ENCODE measurements around the gene SCUBE3.

The SCUBE3 gene

DNA sequence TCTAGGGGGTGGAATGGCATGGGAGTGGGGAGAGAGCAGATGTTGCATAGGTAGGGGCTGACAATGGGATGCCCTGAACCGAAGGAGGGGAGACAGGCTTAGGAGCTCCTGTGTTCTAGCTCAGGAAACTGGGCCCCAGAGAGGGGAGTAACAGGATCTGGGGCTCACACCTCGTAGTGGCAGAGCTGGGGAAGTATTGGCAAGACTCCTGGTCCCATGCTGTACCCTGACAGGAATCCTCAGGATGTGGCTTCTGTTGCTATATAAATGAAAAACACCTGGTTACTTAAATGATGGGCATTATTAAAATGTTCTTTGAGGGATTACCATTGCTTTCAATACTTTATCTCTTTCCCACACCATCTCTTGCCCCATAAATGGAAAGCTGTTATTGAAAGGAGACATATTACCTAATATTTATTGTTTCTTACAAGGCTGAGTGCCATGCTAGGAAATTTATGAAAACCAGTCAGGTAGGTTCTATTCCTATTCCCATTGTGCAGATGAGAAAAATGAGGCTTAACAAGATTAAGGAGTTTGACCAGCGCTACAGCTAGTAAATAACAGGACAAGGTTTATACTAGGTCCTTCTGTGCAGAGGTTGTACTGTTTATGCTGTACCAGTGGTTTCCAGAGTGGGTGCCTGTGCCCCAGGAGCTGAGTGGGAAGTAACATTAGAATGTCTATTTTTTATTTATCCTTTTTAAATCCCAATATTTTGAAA, 37.3 kb upstream of the SCUBE3 start:
- Histone ChIP-seq H3F3A (ENCODE audit: insufficient read depth, low read length) (no peaks in the 10 kb centered on the region), H2AFZ (ENCODE audit: low read length) (no peak overlapping the region), H3K27ac (ENCODE audit: low read depth, low read length, poor library complexity, severe bottlenecking) (no peak overlapping the region), H3K9me3 (ENCODE audit: low read length) (no peaks in the 10 kb centered on the region), H3K4me3 (ENCODE audit: low read depth, low read length, poor library complexity, severe bottlenecking) (no peak overlapping the region), H3K79me2 (ENCODE audit: insufficient read depth, low read length) (no peaks in the 10 kb centered on the region), H3K9me2 (ENCODE audit: low read depth, low read length) (no peaks in the 10 kb centered on the region), H3K36me3 (ENCODE audit: insufficient read depth, low read length) (no peaks in the 10 kb centered on the region), H4K20me1 (ENCODE audit: insufficient read depth, low read length) (no peaks in the 10 kb centered on the region), H3K27me3 (ENCODE audit: insufficient read depth, low read length) (no peaks in the 10 kb centered on the region), H3K9ac (ENCODE audit: low read length) (no peak overlapping the region), H3K4me1 (ENCODE audit: insufficient read depth, low read length, severe bottlenecking) (no peaks in the 10 kb centered on the region), H3K4me2 (ENCODE audit: low read length) (no peak overlapping the region)
- TF ChIP-seq CTCF (IDR thresholded peaks at IDR 0.05; ENCODE audit: low read length) = no peak
- TF ChIP-seq EZH2 (IDR thresholded peaks at IDR 0.05; ENCODE audit: borderline replicate concordance, low read length) = no peak

DNA sequence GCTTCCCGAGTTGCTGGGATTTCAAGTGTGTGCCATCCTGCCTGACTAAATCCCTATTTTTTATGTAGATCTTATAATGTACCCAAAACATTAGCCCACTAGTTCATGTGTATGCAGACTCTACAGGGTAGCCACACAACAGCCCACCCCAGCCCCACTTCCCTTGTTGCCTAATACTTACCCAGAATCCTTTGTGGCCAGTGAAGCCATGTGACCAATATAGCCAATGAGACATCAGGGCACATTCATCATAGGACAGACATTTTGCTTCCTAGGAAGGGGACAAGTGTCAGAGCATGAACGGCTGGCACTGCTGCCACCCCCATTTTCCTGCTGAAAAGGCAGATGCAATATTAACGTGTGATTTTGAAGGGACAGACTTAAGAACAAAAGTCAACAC, 36.6 kb upstream of the SCUBE3 start:
- Histone ChIP-seq H3F3A (ENCODE audit: insufficient read depth, low read length) (no peaks in the 10 kb centered on the region), H3K36me3 (ENCODE audit: insufficient read depth, low read length) (no peaks in the 10 kb centered on the region), H3K9me2 (ENCODE audit: low read depth, low read length) (no peaks in the 10 kb centered on the region), H3K27ac (ENCODE audit: low read depth, low read length, poor library complexity, severe bottlenecking) (no peak overlapping the region), H3K4me2 (ENCODE audit: low read length) (no peak overlapping the region), H4K20me1 (ENCODE audit: insufficient read depth, low read length) (no peaks in the 10 kb centered on the region), H3K9me3 (ENCODE audit: low read length) (no peaks in the 10 kb centered on the region), H3K27me3 (ENCODE audit: insufficient read depth, low read length) (no peaks in the 10 kb centered on the region), H3K4me1 (ENCODE audit: insufficient read depth, low read length, severe bottlenecking) (no peaks in the 10 kb centered on the region), H2AFZ (ENCODE audit: low read length) (no peak overlapping the region), H3K4me3 (ENCODE audit: low read depth, low read length, poor library complexity, severe bottlenecking) (no peak overlapping the region), H3K9ac (ENCODE audit: low read length) (no peak overlapping the region), H3K79me2 (ENCODE audit: insufficient read depth, low read length) (no peaks in the 10 kb centered on the region)
- no peak for TF ChIP-seq CTCF (IDR thresholded peaks at IDR 0.05; ENCODE audit: low read length)
- no peak for TF ChIP-seq EZH2 (IDR thresholded peaks at IDR 0.05; ENCODE audit: borderline replicate concordance, low read length)

GRCh38 chr6:35177596-35177995, 36.2 kb upstream of the SCUBE3 start:
- Histone ChIP-seq H3K27me3 (ENCODE audit: insufficient read depth, low read length) (no peaks in the 10 kb centered on the region), H3K27ac (ENCODE audit: low read depth, low read length, poor library complexity, severe bottlenecking) (no peak overlapping the region), H3K9me2 (ENCODE audit: low read depth, low read length) (no peaks in the 10 kb centered on the region), H2AFZ (ENCODE audit: low read length) (no peak overlapping the region), H3K9ac (ENCODE audit: low read length) (no peak overlapping the region), H3K4me2 (ENCODE audit: low read length) (no peak overlapping the region), H3K9me3 (ENCODE audit: low read length) (no peaks in the 10 kb centered on the region), H3F3A (ENCODE audit: insufficient read depth, low read length) (no peaks in the 10 kb centered on the region), H4K20me1 (ENCODE audit: insufficient read depth, low read length) (no peaks in the 10 kb centered on the region), H3K4me1 (ENCODE audit: insufficient read depth, low read length, severe bottlenecking) (no peaks in the 10 kb centered on the region), H3K79me2 (ENCODE audit: insufficient read depth, low read length) (no peaks in the 10 kb centered on the region), H3K36me3 (ENCODE audit: insufficient read depth, low read length) (no peaks in the 10 kb centered on the region), H3K4me3 (ENCODE audit: low read depth, low read length, poor library complexity, severe bottlenecking) (no peak overlapping the region)
- TF ChIP-seq CTCF (IDR thresholded peaks at IDR 0.05; ENCODE audit: low read length) (no peak), EZH2 (IDR thresholded peaks at IDR 0.05; ENCODE audit: borderline replicate concordance, low read length) (no peak)
